CD4-positive, alpha-beta memory T cell (primary cell): ENCODE results near the gene DEAF1. TPM values are rescaled to one million over a fixed set of nuclear protein-coding genes. Genes with fewer than 3 reads are reported as not detected.
A peak's percentile ranks its signal among the peaks of the same experiment; 100 is the strongest.

Experiments used
- CTCF ChIA-PET: fragments of 350-600 bp; sonication (Branson Sonifier 250); formaldehyde crosslinking; loops from one replicate; lab custom pipeline; 2021; ENCODE audit warnings: inconsistent platforms; ENCODE audit not compliant: partially characterized antibody; lab: Charles Lee
- POLR2A ChIA-PET: fragments of 350-600 bp; sonication (Branson Sonifier 250); formaldehyde crosslinking; loops from one replicate; lab custom pipeline; 2021; ENCODE audit not compliant: partially characterized antibody; lab: Charles Lee
- DNase-seq, 5 donors: peaks; one replicate each; pipeline versions ENCODE4 v3.0.0 to v3.0.0-alpha.2; 2020 to 2022; ENCODE audit warnings: mixed read lengths in 1 of 5
- H3K27ac ChIP-seq: one replicate; pipeline ENCODE4 v1.7.0; 2013; ENCODE audit warnings: low read depth, low read length
- H3K27me3 ChIP-seq: 2 replicates; pipeline ENCODE4 v1.7.0; 2013; ENCODE audit warnings: mild to moderate bottlenecking, low read length, moderate library complexity; ENCODE audit not compliant: insufficient read depth
- H3K36me3 ChIP-seq: 2 replicates; pipeline ENCODE4 v1.7.0; 2013; ENCODE audit warnings: mild to moderate bottlenecking, low read length, moderate library complexity; ENCODE audit not compliant: insufficient read depth
- H3K4me1 ChIP-seq: 2 replicates; pipeline ENCODE4 v1.7.0; 2013; ENCODE audit warnings: mild to moderate bottlenecking, low read length, moderate library complexity; ENCODE audit not compliant: insufficient read depth
- H3K4me3 ChIP-seq, 2 donors: one replicate each; pipeline ENCODE4 v1.7.0; 2013; ENCODE audit warnings: low read length in 2 of 2, mild to moderate bottlenecking in 1 of 2
- H3K9me3 ChIP-seq, 2 donors: one replicate each; pipeline ENCODE4 v1.7.0; 2013; ENCODE audit warnings: low read length in 2 of 2, control low read depth in 1 of 2; ENCODE audit not compliant: control insufficient read depth in 1 of 2
- H3K27ac Mint-ChIP-seq, 7 donors: one replicate each; pipeline ENCODE4 v1.8.0; 2020 to 2021; ENCODE audit warnings: mixed read lengths in 7 of 7, mild to moderate bottlenecking in 6 of 7, inconsistent platforms in 3 of 7, moderate library complexity in 3 of 7
- H3K27me3 Mint-ChIP-seq, 2 donors: one replicate each; pipeline ENCODE4 v1.8.0; 2020 to 2021; ENCODE audit warnings: mixed read lengths in 2 of 2
- H3K36me3 Mint-ChIP-seq, 2 donors: one replicate each; pipeline ENCODE4 v1.8.0; 2020 to 2021; ENCODE audit warnings: mixed read lengths in 2 of 2, inconsistent platforms in 1 of 2, mild to moderate bottlenecking in 1 of 2
- H3K4me1 Mint-ChIP-seq, 4 donors: one replicate each; pipeline ENCODE4 v1.8.0; 2020 to 2021; ENCODE audit warnings: mixed read lengths in 4 of 4, mild to moderate bottlenecking in 1 of 4
- H3K4me3 Mint-ChIP-seq, 8 donors: one replicate each; pipeline ENCODE4 v1.8.0; 2020 to 2021; ENCODE audit warnings: mixed read lengths in 8 of 8, mild to moderate bottlenecking in 7 of 8, moderate library complexity in 6 of 8, inconsistent platforms in 3 of 8
- H3K9me3 Mint-ChIP-seq, 8 donors: one replicate each; pipeline ENCODE4 v1.8.0; 2020 to 2021; ENCODE audit warnings: mixed read lengths in 8 of 8, mild to moderate bottlenecking in 5 of 8, inconsistent platforms in 3 of 8, moderate library complexity in 1 of 8
- intact Hi-C: fragments of 100-400 bp; cut with micrococcal nuclease; formaldehyde crosslinking; loops from one replicate; pipeline ENCODE4 v1.15.1; 2023
- polyA plus RNA-seq, 2 donors: library from polyadenylated mRNA; unstranded; fragments of 300-500 nt; fragmentation: Illumina TruSeq; gene quantifications; one replicate each; pipeline ENCODE4 v1.2.3, GENCODE V29; 2021
- total RNA-seq, 2 experiments: library from RNA; stranded (reverse); gene quantifications; one replicate each; pipeline ENCODE4 v1.2.3, GENCODE V29; 2021

Gene DEAF1
- total and polyA plus RNA-seq, 4 experiments from 2014 or later: 34.5 to 50.8 (median 42.8) TPM

DNA sequence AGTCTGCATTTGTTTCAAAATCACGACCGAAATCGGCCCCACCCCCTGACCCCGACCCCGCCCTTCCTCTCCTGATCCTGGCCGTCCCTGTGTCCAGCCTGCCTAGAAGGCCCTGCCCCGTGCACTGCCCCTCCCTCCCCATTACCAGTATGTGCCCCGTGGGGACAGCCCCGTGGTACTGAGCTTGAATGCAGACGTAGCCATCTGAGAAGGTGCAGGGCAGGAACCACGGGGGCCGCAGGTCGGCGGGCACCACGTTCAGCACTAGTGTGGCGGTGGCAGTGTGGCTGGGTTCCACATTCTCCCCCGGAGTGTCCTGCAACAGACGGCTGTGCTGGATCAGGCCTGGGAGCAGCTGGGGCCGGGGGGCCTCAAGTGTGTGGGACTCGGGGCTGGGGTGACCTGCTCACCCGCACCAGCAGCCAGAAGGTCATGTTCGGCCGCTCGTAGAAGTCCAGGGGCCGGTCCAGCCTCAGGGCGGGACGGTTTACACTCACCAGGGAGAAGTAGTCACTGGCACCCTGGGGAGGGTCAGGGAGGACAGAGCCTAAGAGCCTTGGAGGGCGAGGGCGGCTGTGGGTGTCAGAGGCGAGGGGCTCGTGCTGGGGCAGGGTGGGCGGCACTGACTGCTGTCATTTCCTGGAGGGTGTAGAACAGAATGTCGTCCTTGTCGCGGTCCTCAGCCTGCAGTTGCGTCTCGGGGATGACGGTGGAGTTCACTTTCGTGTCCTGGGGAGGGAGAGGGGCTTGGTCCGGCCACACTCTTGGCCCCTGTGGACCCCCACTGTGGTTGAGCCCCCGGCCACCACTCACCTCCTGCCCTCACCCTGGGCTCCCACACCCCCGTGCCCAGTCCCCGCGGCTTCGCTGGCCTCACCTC is 73.8 kb downstream of the DEAF1 start:
- peak in 1 of 5 donors; percentile 35 for DNase-seq
- Histone ChIP-seq H3K27me3 (no peaks in the 10 kb centered on the region), H3K4me1 (peaks cover 5% of the 10 kb centered on the region), H3K36me3 (no peaks in the 10 kb centered on the region), H3K4me3 (no peak overlapping the region), H3K27ac (no peak overlapping the region), H3K9me3 (no peaks in the 10 kb centered on the region)
- Mint-ChIP-seq H3K9me3 (peaks cover 0 to 2% (median 0%) of the 10 kb centered on the region in 8 donors), H3K27ac (no peak overlapping the region), H3K27me3 (peaks cover 1 to 5% of the 10 kb centered on the region in 2 donors), H3K36me3 (peaks cover 0 to 3% of the 10 kb centered on the region in 2 donors), H3K4me1 (peaks cover 0 to 5% (median 4%) of the 10 kb centered on the region in 4 donors), H3K4me3 (no peak overlapping the region)
- ChIA-PET CTCF (no interaction called here), POLR2A (no interaction called here)
- intact Hi-C loops: no loop called here

DNA sequence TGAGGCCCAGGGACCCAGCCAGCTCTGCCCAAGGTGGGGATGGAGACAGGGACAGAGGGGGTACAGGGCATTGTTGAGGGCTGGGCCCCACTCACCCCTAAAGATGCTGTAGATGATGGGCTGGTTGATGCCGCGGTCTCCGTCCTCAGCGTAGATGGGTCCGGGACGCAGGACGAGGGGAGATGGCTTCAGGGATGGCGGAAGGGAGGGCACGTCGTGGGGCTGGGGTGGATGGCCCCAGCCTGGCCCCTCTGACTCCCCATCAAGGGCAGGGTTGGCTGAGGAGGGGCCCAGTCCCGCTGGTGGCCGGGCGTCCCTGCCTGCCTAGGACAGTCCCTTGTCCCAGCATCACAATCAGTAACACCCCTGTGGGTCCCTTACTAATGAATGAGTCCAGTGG is 74.8 kb downstream of the DEAF1 start:
- Histone ChIP-seq H3K9me3 (no peaks in the 10 kb centered on the region), H3K4me3 (no peak overlapping the region), H3K4me1 (peaks cover 6% of the 10 kb centered on the region), H3K27ac (no peak overlapping the region), H3K36me3 (no peaks in the 10 kb centered on the region), H3K27me3 (no peaks in the 10 kb centered on the region)
- DNase-seq: peak in 1 of 5 donors; percentile 12
- peaks cover 0 to 6% of the 10 kb centered on the region in 2 donors for H3K36me3 Mint-ChIP-seq
- peaks cover 0 to 5% of the 10 kb centered on the region in 2 donors for H3K27me3 Mint-ChIP-seq
- ChIA-PET CTCF (no interaction called here), POLR2A (no interaction called here)
- intact Hi-C loops: no loop called here
- H3K4me3 Mint-ChIP-seq: no peak overlapping the region
- peak overlapping the region in 1 of 7 donors; percentile 50 for H3K27ac Mint-ChIP-seq
- peaks cover 0 to 4% (median 0%) of the 10 kb centered on the region in 8 donors for H3K9me3 Mint-ChIP-seq
- H3K4me1 Mint-ChIP-seq: peaks cover 0 to 13% (median 7%) of the 10 kb centered on the region in 4 donors

DNA sequence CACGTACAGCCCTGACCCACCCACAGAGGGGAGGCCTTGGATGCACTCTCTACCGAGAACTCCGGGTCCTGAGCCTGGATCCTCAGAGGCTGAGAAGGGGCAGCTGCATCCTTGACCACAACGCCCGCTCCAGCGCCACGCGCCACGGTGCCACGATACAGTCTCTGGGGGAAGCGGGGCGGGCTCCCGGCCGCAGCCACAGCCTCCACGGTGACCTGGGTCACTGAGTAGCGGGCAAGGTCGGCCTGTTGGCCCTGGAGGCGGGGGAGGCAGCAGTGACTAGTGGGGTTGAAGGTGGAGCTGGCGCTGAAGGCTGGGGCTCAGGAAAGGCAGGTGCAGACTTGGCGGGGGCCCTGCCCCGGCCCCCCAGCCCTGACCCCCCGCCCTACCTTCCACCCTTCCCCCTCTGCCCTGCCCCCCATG is 75.4 kb downstream of the DEAF1 start:
- POLR2A ChIA-PET: no interaction called here
- H3K4me1 Mint-ChIP-seq: peaks cover under 1 to 14% (median 7%) of the 10 kb centered on the region in 4 donors

DNA sequence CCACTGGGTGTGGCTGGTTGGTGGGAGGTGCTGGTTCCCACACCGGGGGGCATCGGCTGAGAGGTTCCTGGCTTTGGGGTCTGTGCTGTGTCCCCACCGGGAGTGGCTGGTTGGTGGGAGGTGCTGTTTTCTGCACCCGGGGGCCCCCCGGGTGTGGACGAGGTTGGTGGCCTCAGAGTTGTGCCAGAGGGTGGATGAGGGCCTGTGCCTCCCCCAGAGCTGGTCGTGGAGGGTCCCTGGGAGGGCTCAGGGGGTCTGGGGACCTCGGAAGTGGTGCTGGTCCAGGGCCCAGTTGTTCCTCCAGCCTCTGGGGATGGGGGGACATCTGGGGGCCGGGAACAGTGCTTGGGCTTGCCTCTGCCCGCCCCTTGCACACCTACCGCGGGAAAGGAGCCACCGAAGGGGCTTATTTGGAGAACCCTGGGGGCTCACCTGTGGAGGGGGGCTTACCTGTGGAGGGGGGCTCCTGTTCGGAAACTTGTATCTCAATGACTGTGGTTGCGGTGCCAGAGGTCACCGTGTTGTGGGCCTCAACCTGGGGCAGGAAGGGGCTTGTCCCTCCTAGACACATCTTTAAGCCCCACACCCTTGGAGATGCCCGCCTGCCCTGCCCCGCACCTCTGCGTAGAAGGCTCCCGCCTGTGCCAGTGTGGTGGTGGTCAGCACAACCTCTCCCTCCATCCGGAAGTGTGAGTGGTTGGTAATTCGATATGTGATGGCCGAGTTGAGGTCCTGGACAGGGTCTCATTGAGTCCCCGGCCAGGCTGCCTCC is 76.0 kb downstream of the DEAF1 start:
- H3K9me3 ChIP-seq: no peaks in the 10 kb centered on the region
- H3K27ac ChIP-seq: no peak overlapping the region
- no peak overlapping the region for H3K27ac Mint-ChIP-seq
- H3K4me1 Mint-ChIP-seq: peaks cover 2 to 20% (median 11%) of the 10 kb centered on the region in 4 donors
- H3K36me3 Mint-ChIP-seq: peaks cover 0 to 6% of the 10 kb centered on the region in 2 donors
- peaks cover 18% of the 10 kb centered on the region for H3K4me1 ChIP-seq
- H3K27me3 Mint-ChIP-seq: peaks cover 0 to 5% of the 10 kb centered on the region in 2 donors
- ChIA-PET POLR2A (no interaction called here), CTCF (no interaction called here)
- H3K27me3 ChIP-seq: no peaks in the 10 kb centered on the region
- H3K36me3 ChIP-seq: no peaks in the 10 kb centered on the region
- intact Hi-C loops: loop anchor here (5.0 kb wide), 1 partner anchor 188 kb away; the partner anchor contains the start of genes PIDD1 and RPLP2
- no peak overlapping the region for H3K4me3 ChIP-seq
- peaks cover 0 to 4% (median 0%) of the 10 kb centered on the region in 8 donors for H3K9me3 Mint-ChIP-seq
- H3K4me3 Mint-ChIP-seq: no peak overlapping the region
- peak in 1 of 5 donors; percentile 37 for DNase-seq

More for the DNA sequence above, 75.4 kb downstream of the DEAF1 start:
- CTCF ChIA-PET: no interaction called here
- no peak overlapping the region for H3K4me3 Mint-ChIP-seq
- intact Hi-C loops: loop anchor here (5.0 kb wide), 1 partner anchor 188 kb away; the partner anchor contains the start of genes PIDD1 and RPLP2
- peaks cover 0 to 4% (median 0%) of the 10 kb centered on the region in 8 donors for H3K9me3 Mint-ChIP-seq
- H3K27me3 ChIP-seq: no peaks in the 10 kb centered on the region
- peaks cover 0 to 5% of the 10 kb centered on the region in 2 donors for H3K27me3 Mint-ChIP-seq
- no peak overlapping the region for H3K4me3 ChIP-seq
- H3K4me1 ChIP-seq: peaks cover 12% of the 10 kb centered on the region
- H3K27ac ChIP-seq: no peak overlapping the region
- no peaks in the 10 kb centered on the region for H3K36me3 ChIP-seq
- peaks cover 0 to 6% of the 10 kb centered on the region in 2 donors for H3K36me3 Mint-ChIP-seq
- H3K27ac Mint-ChIP-seq: peak overlapping the region in 1 of 7 donors; percentile 50
- no peak for DNase-seq
- H3K9me3 ChIP-seq: no peaks in the 10 kb centered on the region

DNA sequence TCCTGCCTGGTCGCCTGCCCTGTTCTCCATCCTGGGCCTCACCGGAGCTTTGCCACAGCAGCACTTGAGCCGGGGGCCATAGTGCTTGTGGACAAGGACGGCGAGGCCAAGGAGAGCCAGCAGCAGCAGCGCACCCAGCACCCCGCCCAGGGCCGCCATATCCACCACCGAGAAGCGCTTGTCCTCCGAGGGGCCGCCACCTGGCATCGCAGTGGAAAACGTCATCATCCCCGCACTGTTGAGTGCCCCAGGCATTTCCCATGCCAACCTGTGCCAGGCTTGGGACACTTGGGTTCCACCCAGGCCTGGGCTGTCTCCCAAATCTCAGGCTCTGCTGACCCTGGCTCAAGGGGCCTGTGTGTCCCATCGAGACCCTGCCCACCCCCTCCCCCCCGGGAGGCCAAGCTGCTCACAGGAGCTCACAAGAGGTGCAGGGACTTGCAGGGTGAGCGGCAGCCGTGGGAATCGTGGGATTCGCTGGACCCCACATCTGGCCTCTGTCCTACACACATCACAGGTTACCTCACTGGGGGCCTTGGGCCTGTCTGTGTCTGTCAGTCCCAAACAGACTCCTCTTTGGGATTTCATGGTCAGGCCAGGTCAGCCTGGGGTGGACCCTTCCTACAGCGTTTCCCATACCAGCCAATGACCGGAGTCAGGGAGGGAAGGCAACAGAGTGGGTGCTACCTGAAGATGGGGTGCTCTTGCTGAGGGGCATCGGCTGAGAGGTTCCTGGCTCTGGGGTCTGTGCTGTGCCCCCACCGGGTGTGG is 76.9 kb downstream of the DEAF1 start:
- peak overlapping the region in 1 of 7 donors; percentile 42 for H3K27ac Mint-ChIP-seq
- H3K4me3 Mint-ChIP-seq: no peak overlapping the region
- DNase-seq: peak in 1 of 5 donors; percentile 37
- ChIA-PET CTCF (no interaction called here), POLR2A (no interaction called here)
- H3K36me3 Mint-ChIP-seq: peaks cover 0 to 5% of the 10 kb centered on the region in 2 donors
- no peak overlapping the region for H3K27ac ChIP-seq
- H3K9me3 ChIP-seq: no peaks in the 10 kb centered on the region
- H3K4me3 ChIP-seq: no peak overlapping the region
- H3K27me3 Mint-ChIP-seq: no peaks in the 10 kb centered on the region
- H3K9me3 Mint-ChIP-seq: peaks cover 0 to 4% (median 0%) of the 10 kb centered on the region in 8 donors
- intact Hi-C loops: loop anchor here (5.0 kb wide), 1 partner anchor 189 kb away; the partner anchor contains the start of genes PIDD1 and RPLP2
- H3K4me1 ChIP-seq: peaks cover 26% of the 10 kb centered on the region
- peaks cover under 1% of the 10 kb centered on the region for H3K36me3 ChIP-seq
- H3K27me3 ChIP-seq: no peaks in the 10 kb centered on the region
- peaks cover 4 to 29% (median 15%) of the 10 kb centered on the region in 4 donors for H3K4me1 Mint-ChIP-seq

DNA sequence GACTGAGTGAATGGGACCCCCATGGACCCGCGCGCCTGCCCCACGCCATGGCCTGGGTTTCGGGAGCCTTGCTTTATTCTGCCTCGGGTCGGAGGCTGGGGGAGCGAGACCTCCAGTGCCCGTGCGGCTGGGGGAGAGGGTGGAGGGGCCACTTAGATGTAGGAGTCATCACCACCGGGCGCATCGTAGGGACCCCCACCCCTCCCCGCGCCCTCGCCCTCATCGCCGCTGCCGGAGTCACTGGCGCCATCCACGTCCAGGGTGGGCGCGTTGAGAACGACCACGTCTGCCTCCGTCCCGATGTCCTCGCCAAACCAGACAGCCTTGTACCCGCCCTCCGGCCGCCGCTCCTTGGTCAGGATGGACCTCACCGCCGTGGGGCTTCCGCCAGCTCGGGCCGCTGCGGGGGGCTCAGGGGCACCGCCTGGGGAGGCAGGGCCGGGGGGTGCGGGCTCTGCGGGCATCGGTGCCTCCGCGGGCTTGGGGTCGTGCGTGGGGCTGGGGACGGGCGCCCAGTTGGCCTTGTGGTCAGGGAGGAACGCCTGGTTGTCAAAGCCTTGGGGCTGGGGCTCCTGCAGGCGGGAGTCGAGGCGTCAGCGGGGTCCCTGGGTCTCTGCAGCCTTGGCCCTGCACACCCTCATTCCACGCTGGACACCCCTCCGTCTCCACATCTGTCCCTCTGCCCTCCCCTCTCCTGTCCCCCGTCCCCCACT is 77.7 kb downstream of the DEAF1 start:
- no peak overlapping the region for H3K27ac ChIP-seq
- H3K9me3 ChIP-seq: no peaks in the 10 kb centered on the region
- ChIA-PET POLR2A (no interaction called here), CTCF (no interaction called here)
- no peak overlapping the region for H3K4me3 Mint-ChIP-seq
- H3K27ac Mint-ChIP-seq: peak overlapping the region in 1 of 7 donors; percentile 90
- DNase-seq: peak in 1 of 5 donors; percentile 42
- peaks cover 29% of the 10 kb centered on the region for H3K4me1 ChIP-seq
- no peaks in the 10 kb centered on the region for H3K27me3 ChIP-seq
- H3K27me3 Mint-ChIP-seq: no peaks in the 10 kb centered on the region
- H3K4me1 Mint-ChIP-seq: peaks cover 4 to 31% (median 16%) of the 10 kb centered on the region in 4 donors
- peaks cover 0 to 4% (median 0%) of the 10 kb centered on the region in 8 donors for H3K9me3 Mint-ChIP-seq
- peaks cover 0 to 7% of the 10 kb centered on the region in 2 donors for H3K36me3 Mint-ChIP-seq
- no peak overlapping the region for H3K4me3 ChIP-seq
- intact Hi-C loops: loop anchor here (5.0 kb wide), 1 partner anchor 190 kb away; the partner anchor contains the start of genes PIDD1 and RPLP2
- peaks cover 8% of the 10 kb centered on the region for H3K36me3 ChIP-seq
